HG02588 (cell line): ENCODE data around the gene SUGCT.

Experiments
- ATAC-seq: cut with Tn5 transposase; IDR thresholded peaks from one replicate; pipeline ENCODE4 v1.9.1; 2021; ENCODE audit warnings: mild to moderate bottlenecking, moderate library complexity; ENCODE audit not compliant: unreplicated experiment

SUGCT gene

DNA sequence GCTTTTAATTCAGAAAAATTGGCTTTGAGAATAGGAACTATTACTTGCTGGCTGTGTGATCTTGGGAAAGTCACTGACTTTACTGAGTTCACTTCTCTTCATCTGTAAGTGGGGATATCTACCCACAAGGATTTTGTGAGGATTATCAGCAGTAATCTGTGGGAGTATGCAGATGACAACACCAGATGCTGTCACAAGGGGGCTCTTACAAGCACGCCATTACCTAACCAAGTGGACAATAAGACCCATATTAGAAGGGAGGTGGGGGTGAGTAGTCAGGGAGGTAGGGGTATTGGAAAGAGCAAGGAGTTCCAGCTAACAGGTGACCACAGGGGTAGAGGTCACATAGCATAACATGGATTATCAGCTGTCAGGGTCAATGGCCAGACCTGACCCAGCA is 569.4 kb downstream of the SUGCT start:
- ATAC-seq = no peak

DNA sequence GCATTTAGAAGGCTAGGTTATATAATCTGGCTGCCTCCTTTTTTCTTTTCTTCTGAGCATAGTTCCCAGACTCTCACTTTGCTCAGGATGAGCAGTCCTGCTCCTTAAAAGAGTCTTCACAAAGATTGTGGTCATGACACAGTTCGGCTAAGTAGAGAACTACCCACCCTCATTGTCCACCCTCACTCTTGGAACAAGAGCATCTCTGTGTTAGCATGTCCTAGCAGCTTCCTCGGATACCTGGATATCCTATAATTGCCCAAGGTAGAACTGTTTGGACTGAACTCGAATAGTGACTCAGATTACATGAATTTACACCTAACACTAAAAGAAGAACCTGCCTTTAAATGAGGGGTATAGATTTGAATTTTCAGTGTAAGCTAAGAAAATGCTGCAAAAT is 572.0 kb downstream of the SUGCT start:
- ATAC-seq = no peak

DNA sequence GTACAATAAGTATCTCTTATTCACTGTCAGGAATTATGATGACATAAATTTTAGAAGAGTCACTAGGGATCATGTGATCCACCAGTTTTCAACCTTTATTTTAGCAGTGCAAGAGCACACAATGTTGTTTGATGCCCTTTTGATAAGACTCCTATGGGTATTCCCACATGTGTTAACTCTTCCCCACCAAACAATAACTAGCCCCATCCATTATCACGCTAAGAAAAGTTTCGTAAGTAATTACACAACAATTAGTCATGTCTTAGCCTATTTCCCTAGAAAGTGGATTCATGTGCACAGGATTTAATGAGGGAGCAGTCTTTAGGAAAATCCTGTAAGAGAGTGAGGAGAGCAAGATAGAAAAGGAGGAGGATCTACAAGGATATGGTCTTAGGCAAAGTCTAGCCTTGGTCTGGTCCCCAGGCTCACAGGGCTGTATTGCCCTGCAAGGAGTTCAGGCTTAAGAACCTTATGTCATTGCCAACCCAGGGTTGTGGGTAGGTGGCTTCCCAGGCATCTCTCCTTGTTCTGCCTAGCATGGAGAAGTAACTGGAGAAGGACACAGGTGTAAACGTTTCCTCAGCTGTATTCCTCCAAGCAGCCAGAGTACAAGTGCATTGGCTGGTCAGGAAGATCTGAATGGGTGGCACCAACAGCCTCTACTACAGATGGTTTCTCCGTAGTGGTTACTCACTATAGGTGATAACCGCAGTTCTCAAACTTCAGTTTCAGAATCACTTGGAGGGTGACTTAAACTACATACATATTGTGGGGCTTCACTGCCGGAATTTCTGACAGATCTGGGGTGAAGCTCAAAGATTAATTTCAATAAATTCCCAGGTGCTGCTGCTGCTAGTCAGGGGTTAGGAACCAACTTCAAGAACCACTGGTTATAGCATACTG is 574.5 kb downstream of the SUGCT start:
- ATAC-seq = peak; percentile 45

DNA sequence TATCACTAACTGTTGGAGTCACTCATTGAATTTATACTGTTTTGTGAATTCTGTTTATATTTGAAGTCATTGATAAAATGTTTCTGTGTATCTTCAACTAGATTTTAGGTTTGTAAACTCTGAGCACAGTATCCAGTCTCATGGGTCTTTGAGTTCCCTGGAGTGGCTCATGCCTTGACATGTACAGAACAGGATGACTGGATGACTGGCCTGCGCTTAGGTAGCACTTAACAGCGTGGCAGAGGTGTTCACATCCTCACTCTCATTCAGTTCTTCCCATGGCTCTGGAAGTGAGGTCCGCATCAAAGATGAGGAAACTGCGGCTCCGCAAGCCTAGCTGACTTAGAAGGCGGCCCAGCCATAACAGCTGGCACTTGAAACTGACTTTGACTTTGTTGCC is 576.9 kb downstream of the SUGCT start:
- no peak for ATAC-seq

DNA sequence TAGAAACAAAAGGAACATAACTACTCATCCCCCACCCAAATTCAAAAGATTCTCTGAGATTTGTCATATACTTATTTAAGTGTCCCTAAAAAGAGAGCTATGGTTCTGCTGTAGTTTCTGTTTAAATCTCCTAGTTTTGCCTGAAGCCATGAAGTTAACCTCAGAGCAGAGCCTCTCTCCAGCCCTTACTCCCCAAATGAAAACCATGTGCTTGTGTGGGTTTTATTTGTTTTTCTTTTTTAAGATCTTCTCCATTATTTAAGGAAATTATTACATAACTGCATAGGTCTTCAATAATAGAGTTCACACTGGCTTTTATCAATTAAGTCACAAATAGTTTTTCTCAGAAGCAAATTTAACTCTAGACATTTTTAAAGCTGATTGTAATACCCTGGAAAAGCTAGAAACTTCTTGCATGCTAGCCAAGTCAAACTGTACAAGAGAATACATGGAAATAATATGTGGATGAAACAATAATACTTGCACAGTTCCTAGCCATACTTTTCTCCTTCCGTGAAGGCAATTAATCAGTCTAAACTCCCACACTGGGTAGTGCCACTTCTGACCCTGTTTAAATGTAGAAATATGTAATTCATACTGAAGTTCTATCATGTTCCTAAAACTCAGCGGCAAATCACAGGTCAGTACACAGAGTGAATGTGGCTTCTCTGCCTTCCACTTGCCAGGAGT is 579.7 kb downstream of the SUGCT start:
- ATAC-seq = no peak

DNA sequence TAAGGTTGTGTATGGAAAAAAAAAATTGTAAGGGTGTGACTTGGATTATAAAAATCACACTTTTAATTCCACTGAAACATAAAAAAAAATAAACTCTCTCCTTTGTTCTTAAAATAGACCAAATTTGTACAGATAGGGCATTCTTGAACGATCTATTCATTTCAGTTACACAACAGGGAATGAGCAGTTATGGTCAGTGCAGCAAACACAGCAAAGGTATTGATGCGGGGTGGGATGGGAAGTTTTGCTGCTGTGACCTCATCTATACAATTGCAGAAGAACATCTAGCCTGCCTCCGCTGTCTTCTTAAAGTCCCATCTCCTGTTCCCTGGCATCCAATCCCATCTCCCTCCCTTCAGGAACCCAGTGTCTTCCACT is 580.2 kb downstream of the SUGCT start:
- ATAC-seq = no peak

DNA sequence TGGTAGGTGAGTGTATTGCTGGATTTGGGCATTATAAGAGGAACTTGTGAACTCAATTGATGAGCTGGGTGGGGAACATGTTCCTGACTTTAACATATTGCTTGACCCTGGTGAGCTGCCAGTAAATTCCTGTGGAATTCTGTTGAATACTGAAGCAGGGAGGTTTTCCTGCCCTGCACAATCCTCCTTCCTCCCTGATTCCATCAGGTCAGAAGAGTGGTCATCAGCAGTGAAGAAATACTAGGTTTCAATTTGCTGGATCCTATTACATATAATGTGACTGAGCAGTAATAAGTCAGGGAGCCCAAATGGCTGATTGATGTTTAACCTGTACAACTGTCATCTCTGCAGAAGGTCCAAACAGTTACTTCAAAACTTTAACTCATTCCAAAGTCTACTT is 581.2 kb downstream of the SUGCT start:
- no peak for ATAC-seq

DNA sequence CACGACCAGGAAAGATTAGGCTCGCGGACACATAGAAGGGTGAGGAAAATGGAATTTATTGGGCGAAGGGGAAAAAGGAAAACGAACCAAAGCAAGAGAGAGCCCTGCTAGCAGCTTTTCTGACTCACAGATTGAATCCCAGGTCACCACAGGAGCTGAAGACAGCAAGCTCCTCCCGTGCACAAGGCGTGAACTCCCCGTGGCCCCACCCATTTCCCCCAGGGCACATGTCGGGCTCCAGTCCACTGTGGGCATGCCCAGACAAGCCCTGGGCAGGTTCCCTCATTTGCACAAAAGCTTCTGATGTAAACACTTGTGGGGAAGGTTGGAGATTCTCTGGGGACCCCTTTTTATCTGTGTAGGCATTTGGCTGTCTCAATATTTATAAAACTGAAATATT is 582.4 kb downstream of the SUGCT start:
- ATAC-seq = peak; percentile 79

DNA sequence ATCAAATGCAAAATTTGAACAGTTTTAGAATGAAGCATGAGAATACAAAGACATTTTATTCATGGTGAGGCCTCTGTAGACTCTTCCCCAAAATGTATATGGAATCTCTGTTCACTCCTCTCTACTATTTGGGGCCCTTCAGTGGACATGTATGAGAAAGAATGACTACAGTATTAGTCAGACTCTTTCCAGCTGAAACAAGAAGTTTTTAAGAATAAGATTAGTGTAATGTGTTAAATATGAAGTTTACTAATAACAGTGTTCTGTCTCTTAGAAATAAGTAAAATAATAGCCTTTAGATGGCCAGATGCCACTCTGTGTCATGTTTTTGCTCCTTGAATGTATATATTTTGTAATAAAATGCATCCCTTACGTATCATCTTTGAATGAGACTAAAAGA is 585.6 kb downstream of the SUGCT start:
- ATAC-seq = no peak

DNA sequence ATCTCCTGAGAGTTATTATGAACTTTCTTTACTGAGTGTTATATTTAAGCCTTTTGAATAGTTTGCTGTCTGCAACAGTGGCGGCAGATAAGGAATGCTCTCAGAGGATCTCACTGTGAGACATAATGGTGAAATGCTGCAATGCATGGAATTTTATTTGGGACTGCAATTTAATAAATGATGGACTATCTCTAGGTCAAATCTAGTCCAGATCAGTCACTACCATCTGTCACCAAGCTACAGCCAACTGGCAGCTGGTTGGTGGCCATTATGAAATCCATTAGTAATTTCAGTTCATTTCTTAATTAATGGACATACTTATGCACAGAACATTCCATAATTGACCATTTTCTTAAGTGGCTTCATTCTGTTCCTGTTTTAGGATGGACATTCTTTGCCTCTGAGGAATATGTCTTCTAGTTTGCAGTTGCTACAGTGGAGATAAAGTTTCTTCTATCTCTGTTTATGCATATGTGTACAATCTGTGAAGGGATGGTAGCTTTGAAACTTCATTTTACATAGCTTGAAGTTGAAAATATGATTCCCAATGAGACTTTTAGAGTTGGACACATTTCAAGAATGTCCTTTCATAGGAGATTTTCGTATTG is 586.6 kb downstream of the SUGCT start:
- no peak for ATAC-seq

DNA sequence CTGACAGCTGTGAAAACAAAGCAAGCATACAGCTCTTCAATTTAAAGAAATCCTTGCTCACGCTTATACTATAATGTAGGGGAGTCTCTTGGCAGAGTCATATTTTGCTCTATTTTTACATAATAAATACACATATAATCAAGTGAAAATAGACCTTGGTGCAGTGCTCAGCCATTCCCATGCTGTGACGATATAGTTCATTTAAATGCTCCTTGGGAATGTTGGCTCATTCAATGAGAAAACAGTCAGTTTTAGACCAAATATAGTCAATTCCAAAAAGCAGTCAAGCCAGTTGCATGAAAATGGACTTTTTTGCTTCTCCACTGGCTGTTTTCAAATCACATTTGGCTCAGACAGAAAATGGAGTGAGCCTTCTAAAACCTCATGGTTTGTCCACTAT is 587.4 kb downstream of the SUGCT start:
- no peak for ATAC-seq

DNA sequence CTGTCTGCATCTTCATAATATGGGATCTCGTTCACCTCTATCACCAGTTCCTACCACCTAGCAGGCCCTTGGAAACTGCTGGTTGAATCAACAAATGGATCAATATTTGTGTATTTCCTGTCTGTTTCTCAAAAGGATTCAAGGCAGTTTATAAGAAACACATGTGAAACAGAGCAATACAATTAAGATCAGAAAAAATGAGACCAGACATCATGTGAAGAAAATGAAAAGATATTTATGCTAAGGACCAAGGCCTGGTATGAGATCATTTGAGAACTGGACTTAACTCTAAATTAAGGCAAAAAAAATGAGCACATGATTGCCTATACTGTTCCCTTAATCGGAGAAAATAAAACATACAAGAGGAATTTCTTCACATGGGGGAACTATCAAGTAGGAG is 589.0 kb downstream of the SUGCT start:
- no peak for ATAC-seq

DNA sequence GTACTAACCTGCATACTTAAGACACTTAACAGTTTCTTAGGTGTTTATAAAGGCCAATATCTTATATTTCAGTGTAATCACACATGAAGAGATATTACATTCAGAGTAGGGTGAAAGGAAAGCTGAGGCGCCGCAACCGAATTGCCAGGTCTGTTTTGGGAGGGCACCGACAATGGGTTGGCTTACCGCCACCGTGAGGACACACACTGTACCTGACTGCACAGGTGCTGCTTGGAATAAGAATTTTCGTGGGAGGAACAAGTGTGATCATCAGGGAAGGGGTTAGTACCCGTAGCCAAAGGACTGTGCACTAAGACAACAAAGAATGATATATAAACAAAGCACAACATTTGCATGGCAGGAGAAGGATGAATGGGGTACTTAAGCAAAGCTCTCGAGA is 591.8 kb downstream of the SUGCT start:
- no peak for ATAC-seq

DNA sequence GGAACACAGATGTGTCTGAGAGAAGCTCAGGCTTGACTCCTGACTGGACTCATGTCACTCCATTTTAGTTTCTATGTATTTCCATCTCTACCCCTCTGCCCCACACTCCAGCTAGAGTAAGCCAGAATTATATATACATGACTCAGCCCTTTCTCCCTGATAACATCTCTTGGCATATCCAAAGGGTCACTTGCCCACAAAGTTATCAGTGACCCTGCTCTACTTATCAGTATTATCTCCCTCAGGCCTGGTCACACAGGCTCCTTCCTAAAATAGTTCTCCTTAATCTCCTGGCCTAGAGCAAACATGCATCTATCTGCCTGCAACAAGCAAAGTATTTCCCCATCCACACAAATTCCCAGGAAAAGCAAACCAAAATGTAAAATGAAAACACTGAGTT is 598.3 kb downstream of the SUGCT start:
- ATAC-seq = no peak

DNA sequence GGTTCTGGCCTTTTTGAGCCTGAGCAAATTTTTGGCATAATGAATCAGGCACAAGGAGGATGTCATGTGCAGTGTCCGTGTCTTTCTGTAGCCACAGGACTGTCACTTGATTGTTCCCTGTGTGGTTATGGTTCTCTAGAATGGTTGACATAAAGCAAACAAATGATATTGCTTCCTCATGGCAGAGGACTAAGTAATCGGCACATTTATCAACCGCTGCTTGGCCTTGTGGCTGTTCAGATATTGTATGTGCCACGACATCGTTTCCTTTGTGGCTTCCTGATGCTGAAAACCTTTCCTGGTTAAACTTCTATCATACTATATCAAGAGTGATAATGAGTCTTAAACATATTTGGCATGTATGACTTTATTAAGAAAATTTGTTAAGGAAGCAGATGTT is 598.8 kb downstream of the SUGCT start:
- ATAC-seq = no peak

DNA sequence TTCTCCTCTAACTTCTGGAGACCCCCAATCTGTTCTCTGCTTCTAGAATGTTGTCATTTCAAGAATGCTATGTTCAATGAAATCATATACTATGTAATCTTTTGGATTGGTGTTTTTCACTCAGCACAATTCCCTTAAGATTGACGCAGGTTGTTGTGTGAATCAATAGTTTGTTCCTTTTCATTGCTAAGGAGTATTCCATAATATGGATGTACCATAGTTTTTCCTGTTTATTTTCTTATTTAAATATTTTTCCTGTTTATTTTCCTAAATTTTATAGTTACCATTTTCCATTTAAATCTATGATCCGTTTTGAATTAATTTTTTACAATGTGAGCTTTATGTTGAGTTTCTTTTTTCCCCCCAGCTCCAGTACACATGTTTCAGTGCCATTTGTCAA is 604.5 kb downstream of the SUGCT start:
- ATAC-seq = no peak

DNA sequence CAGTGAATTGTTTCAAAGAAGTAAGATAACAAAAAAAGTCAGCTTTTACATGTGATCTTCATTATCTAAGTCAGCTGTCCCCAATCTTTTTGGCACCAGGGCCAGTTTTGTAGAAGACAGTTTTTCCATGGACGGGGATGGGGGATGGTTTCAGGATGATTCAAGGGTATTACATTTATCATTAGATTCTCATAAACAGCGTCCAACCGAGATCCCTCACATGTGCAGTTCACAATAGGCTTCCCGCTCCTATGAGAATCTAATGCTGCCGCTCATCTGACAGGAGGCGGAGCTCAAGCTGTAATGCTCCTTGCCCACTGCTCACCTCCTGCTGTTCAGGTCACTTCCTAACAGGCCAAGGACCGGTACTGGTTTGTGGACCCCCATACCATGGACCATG is 607.5 kb downstream of the SUGCT start:
- ATAC-seq = no peak

DNA sequence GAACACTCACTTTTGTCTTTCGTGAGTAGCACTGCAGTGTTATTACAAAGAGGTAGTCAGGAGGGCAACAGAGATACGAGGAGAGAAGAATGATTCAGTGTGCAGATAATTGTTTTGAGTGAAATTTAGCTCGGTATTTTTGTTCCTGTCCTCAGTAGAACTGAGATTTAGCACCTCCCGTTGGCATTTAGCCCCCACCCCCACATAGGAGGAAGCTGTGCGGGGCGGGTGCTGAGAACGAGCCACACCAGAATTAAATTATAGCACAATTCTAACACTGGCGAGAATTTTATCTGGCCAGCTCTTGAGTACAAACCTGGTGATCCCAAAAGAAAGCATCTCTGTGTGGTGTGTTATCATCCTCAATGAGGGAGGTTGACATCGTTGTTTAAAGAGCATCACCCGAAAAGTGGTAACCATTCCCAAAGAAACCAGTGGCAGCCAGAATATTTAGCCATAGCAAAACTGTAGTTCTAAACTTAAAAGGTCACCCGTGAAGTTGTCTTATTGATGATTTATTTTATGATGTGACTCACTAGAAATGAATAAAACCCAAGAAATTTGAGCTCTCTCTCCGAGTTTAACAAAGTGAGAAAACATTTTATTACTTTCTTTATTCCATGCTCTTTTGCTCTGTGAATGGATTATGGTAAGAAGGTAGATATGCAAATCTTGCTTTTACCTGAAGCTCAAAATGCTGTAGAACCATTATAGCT is 612.2 kb downstream of the SUGCT start:
- no peak for ATAC-seq

DNA sequence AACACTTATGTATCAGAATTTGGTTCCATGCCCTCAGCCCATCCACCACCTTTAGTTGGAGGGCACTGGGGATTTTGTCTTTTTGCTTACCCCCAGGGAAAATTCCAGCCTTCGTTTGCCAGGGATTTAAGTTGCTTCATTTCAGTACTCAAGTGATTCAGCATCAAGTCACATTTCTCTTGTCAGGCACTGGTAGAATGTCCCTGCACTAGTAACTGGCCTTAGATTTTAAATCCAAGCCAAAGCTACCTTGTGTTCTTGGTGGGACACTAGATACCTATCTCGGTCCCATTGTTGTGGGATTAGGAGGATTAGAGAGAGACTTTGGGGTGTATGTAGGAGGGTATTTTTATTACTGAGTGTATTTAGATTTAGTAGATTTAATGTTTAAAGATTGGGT is 613.1 kb downstream of the SUGCT start:
- ATAC-seq = no peak

DNA sequence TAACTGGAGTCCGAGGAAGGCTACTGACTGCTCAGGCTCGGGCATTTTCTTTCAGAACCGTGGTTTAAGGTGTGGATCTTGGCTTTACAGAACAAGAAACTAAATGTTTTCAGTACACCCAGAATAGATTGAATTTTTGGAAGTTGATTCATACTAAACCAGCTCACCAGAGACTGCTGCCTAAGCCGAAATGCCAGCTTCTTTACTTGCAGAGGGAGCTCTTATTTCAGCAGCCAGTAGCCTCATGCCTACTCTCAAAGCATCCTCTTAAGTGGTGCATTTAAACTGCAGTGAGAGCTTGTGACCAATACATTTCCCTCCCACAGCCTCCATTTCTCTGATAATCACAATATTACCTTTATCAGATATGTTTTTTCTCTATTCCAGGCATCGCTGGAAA is 615.1 kb downstream of the SUGCT start:
- no peak for ATAC-seq

DNA sequence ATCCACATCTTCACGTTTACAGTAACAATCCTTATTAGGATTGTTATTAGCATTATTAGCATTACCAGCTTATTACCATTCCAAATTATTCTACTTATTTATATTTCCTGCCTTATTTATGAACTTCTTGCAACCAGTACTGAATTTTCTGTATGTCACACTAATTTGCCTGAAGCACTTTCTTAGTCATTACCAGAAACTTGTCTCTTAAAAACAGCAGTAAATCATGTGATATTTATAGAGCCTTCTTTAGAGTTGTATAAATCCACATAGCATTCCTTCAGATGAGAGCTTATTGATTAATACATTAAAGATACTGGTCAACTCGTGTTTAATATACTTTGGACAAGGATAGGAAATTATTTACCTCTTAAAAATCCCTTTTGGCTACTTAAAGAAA is 618.6 kb downstream of the SUGCT start:
- ATAC-seq = no peak
